ENCODE data around the gene GPR89A. TPM values are rescaled to one million over a fixed set of nuclear protein-coding genes. Genes with fewer than 3 reads are reported as not detected.

The GPR89A gene
- total and polyA plus RNA-seq, 2 of the 8 experiments (the other 6 are each of a cell fraction or from before 2014, with no cell fraction given) = 26.8 to 46.6 TPM

DNA sequence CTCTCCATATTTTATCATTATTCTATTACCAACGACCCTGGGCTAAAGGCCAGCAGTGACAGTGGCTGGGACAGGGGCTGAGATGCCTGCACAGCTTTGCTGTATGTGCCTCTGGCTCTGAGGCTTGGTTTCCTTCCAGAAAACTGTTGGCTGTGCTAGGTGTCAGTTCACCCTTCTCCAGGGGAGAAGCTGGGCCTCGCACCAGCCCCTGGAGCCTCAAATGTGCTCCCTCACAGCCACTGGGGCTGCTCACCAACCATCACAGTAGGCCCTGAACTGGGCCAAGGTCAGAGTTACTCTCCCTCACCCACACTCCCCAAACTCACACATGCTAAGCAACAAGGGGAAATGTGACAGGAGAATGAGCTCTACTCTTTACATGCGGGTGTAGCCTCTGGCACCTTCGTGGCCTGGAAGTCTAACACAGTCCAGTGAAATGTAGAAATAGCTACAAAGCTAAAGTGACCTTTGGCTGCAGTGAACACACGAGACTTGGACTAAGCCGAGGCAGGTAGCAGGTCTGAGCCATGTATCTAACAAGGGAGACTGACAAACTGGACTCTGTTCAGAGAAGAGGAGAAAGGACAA is 106.8 kb downstream of the GPR89A start:
- no peak overlapping the region for H4K5ac ChIP-seq (ENCODE audit: insufficient read length, low read depth, low read length)
- ChIA-PET CTCF (ENCODE audit: partially characterized antibody) (interaction anchor here (0.7 kb wide), 1 partner anchor 10 kb away, joined by 3 read pairs; no protein-coding TSS in a partner anchor), POLR2A (ENCODE audit: partially characterized antibody) (no interaction called here)
- H3K4ac ChIP-seq (replicated peaks; ENCODE audit: insufficient read length, low read depth, low read length) = no peak overlapping the region
- H2BK12ac ChIP-seq (ENCODE audit: low read depth, low read length) = no peak overlapping the region
- no peak overlapping the region for H3K23ac ChIP-seq (ENCODE audit: insufficient read length)
- no peak overlapping the region for H3K14ac ChIP-seq (ENCODE audit: insufficient read length)
- TF ChIP-seq, protein P1, sequence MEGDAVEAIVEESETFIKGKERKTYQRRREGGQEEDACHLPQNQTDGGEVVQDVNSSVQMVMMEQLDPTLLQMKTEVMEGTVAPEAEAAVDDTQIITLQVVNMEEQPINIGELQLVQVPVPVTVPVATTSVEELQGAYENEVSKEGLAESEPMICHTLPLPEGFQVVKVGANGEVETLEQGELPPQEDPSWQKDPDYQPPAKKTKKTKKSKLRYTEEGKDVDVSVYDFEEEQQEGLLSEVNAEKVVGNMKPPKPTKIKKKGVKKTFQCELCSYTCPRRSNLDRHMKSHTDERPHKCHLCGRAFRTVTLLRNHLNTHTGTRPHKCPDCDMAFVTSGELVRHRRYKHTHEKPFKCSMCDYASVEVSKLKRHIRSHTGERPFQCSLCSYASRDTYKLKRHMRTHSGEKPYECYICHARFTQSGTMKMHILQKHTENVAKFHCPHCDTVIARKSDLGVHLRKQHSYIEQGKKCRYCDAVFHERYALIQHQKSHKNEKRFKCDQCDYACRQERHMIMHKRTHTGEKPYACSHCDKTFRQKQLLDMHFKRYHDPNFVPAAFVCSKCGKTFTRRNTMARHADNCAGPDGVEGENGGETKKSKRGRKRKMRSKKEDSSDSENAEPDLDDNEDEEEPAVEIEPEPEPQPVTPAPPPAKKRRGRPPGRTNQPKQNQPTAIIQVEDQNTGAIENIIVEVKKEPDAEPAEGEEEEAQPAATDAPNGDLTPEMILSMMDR (IDR thresholded peaks at IDR 0.05; ENCODE audit: control extremely low read depth in 1 of 3, insufficient read depth in 1 of 3, low read depth in 1 of 3, low read length in 3 of 3) = no peak
- TF ChIP-seq NANOG (IDR thresholded peaks at IDR 0.05; ENCODE audit: insufficient read depth, low read depth, low read length, poor library complexity, severe bottlenecking) = no peak
- TF ChIP-seq, protein P2, sequence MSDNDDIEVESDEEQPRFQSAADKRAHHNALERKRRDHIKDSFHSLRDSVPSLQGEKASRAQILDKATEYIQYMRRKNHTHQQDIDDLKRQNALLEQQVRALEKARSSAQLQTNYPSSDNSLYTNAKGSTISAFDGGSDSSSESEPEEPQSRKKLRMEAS (IDR thresholded peaks at IDR 0.05) = no peak
- TF ChIP-seq ZNF274 (IDR thresholded peaks at IDR 0.05; ENCODE audit: borderline replicate concordance, extremely low read depth, low read length) = no peak
- no peak for TF ChIP-seq POU5F1 (IDR thresholded peaks at IDR 0.05; ENCODE audit: low read depth, low read length)
- no peak for TF ChIP-seq ASH2L (IDR thresholded peaks at IDR 0.05; ENCODE audit: low read length)
- no peak for TF ChIP-seq JUN (IDR thresholded peaks at IDR 0.05; ENCODE audit: low read depth, low read length)
- H3K9me3 ChIP-seq (ENCODE audit: insufficient read depth in 2 of 2, low read depth in 1 of 2, low read length in 1 of 2) = no peaks in the 10 kb centered on the region
- H3K4me2 ChIP-seq (ENCODE audit: insufficient read depth in 1 of 2, low read depth in 2 of 2, low read length in 2 of 2) = no peak overlapping the region
- H4K91ac ChIP-seq (replicated peaks; ENCODE audit: insufficient read length, low read length) = no peak overlapping the region
- H3K27me3 ChIP-seq (replicated peaks in 1 of 4; ENCODE audit: control insufficient read depth in 3 of 4, extremely low read depth in 1 of 4, insufficient read depth in 3 of 4, low read length in 3 of 4) = no peaks in the 10 kb centered on the region; a peak in 1 of 7 replicates
- H2BK5ac ChIP-seq (ENCODE audit: low read depth, low read length) = no peak overlapping the region
- H3K4me3 ChIP-seq (ENCODE audit: extremely low read depth in 1 of 4, insufficient read depth in 2 of 4, low read depth in 3 of 4, low read length in 4 of 4) = no peak overlapping the region
- H2AFZ ChIP-seq (ENCODE audit: low read length) = no peak overlapping the region; the same call in 1 of the 2 replicates
- no peak overlapping the region for H3K27ac ChIP-seq (ENCODE audit: low read depth, low read length)
- H3K36me3 ChIP-seq (ENCODE audit: control insufficient read depth in 2 of 4, insufficient read depth in 4 of 4, low read length in 3 of 4) = no peaks in the 10 kb centered on the region
- no peak overlapping the region for H2BK120ac ChIP-seq (replicated peaks; ENCODE audit: low read depth, low read length)
- no peak for FAIRE-seq
- peak overlapping the region; percentile 38; the same call in 1 of the 2 replicates for H4K8ac ChIP-seq (ENCODE audit: extremely low read depth, insufficient read depth, low read length)
- H3K79me2 ChIP-seq (ENCODE audit: control insufficient read depth in 1 of 2, insufficient read depth in 2 of 2, low read length in 2 of 2) = no peaks in the 10 kb centered on the region
- H4K20me1 ChIP-seq (replicated peaks in 1 of 2; ENCODE audit: control insufficient read depth in 1 of 2, insufficient read depth in 2 of 2, low read length in 2 of 2) = no peaks in the 10 kb centered on the region
- H3K4me1 ChIP-seq (replicated peaks in 1 of 4; ENCODE audit: control insufficient read depth in 3 of 4, insufficient read depth in 4 of 4, low read length in 3 of 4) = no peaks in the 10 kb centered on the region; a peak in 2 of 7 replicates
- DNase-seq (ENCODE audit: low read depth in 1 of 2, low spot score in 2 of 2) = no peak
- no peaks in the 10 kb centered on the region for H3K23me2 ChIP-seq (ENCODE audit: low read depth, low read length)
- H3K9ac ChIP-seq (replicated peaks in 1 of 4; ENCODE audit: extremely low read depth in 1 of 4, low read depth in 3 of 4, low read length in 3 of 4) = no peak overlapping the region
- no peak overlapping the region for H2AK5ac ChIP-seq (ENCODE audit: low read depth, low read length)
- no peak overlapping the region for H3K56ac ChIP-seq (replicated peaks; ENCODE audit: insufficient read length, low read depth, low read length)
- no peak overlapping the region for H2BK20ac ChIP-seq (ENCODE audit: low read length)
- 89% methylated on average over 6 of the region's 6 CpGs; no CpG with 5 or more reads in 1 of the 2 experiments for WGBS, 2 experiments (ENCODE audit: extremely low coverage in 1 of 2, insufficient coverage in 1 of 2, insufficient read length in 1 of 2, insufficient replicate concordance in 2 of 2, low coverage in 1 of 2, low lambda C conversion rate in 2 of 2, missing lambda C conversion rate in 1 of 2)
- no peaks in the 10 kb centered on the region for H3K79me1 ChIP-seq (ENCODE audit: low read depth, low read length)
- no peak overlapping the region for H2BK15ac ChIP-seq (ENCODE audit: low read length)
- H3K18ac ChIP-seq (ENCODE audit: extremely low read depth, low read length) = no peak overlapping the region

All from H1 (cell line).